ENCODE results near the gene NFX1.

NFX1 gene

GRCh38 chr9:33418090-33418489 is 127.8 kb downstream of the NFX1 start:
- no peak overlapping the region for H3K27ac ChIP-seq
- no peak overlapping the region for H3K9ac ChIP-seq (ENCODE audit: insufficient read length)
- H3K36me3 ChIP-seq (ENCODE audit: insufficient read depth, low read length): no peaks in the 10 kb centered on the region
- no peak overlapping the region for H3K4me3 ChIP-seq
- TF ChIP-seq POLR2AphosphoS5 (IDR thresholded peaks at IDR 0.05; ENCODE audit: borderline replicate concordance, low read depth, low read length) (no peak), FOXP2 (optimal IDR thresholded peaks at IDR 0.05; ENCODE audit: control extremely low read depth, extremely low read length, insufficient read depth) (no peak), EZH2 (IDR thresholded peaks at IDR 0.05) (no peak)
- DNase-seq (ENCODE audit: low read depth, low spot score): no peak
- no peaks in the 10 kb centered on the region for H3K9me3 ChIP-seq (ENCODE audit: low read depth, low read length)

GRCh38 chr9:33419708-33420303 is 129.5 kb downstream of the NFX1 start:
- Histone ChIP-seq H3K36me3 (ENCODE audit: insufficient read depth, low read length) (no peaks in the 10 kb centered on the region), H3K4me3 (no peak overlapping the region), H3K9me3 (ENCODE audit: low read depth, low read length) (no peaks in the 10 kb centered on the region), H3K9ac (ENCODE audit: insufficient read length) (no peak overlapping the region), H3K27ac (no peak overlapping the region)
- TF ChIP-seq POLR2AphosphoS5 (IDR thresholded peaks at IDR 0.05; ENCODE audit: borderline replicate concordance, low read depth, low read length): no peak
- no peak for TF ChIP-seq EZH2 (IDR thresholded peaks at IDR 0.05)
- TF ChIP-seq FOXP2 (optimal IDR thresholded peaks at IDR 0.05; ENCODE audit: control extremely low read depth, extremely low read length, insufficient read depth): no peak
- DNase-seq (ENCODE audit: low read depth, low spot score): no peak
